ENCODE data around the gene DNM1L. TPM values are rescaled to one million over a fixed set of nuclear protein-coding genes. Genes with fewer than 3 reads are reported as not detected.

The DNM1L gene
- total and polyA plus RNA-seq, 10 of the 15 experiments (the other 5 are each of a cell fraction or from before 2014, with no cell fraction given): 23.1 to 201 (median 63.9) TPM

- TF ChIP-seq, protein P1, sequence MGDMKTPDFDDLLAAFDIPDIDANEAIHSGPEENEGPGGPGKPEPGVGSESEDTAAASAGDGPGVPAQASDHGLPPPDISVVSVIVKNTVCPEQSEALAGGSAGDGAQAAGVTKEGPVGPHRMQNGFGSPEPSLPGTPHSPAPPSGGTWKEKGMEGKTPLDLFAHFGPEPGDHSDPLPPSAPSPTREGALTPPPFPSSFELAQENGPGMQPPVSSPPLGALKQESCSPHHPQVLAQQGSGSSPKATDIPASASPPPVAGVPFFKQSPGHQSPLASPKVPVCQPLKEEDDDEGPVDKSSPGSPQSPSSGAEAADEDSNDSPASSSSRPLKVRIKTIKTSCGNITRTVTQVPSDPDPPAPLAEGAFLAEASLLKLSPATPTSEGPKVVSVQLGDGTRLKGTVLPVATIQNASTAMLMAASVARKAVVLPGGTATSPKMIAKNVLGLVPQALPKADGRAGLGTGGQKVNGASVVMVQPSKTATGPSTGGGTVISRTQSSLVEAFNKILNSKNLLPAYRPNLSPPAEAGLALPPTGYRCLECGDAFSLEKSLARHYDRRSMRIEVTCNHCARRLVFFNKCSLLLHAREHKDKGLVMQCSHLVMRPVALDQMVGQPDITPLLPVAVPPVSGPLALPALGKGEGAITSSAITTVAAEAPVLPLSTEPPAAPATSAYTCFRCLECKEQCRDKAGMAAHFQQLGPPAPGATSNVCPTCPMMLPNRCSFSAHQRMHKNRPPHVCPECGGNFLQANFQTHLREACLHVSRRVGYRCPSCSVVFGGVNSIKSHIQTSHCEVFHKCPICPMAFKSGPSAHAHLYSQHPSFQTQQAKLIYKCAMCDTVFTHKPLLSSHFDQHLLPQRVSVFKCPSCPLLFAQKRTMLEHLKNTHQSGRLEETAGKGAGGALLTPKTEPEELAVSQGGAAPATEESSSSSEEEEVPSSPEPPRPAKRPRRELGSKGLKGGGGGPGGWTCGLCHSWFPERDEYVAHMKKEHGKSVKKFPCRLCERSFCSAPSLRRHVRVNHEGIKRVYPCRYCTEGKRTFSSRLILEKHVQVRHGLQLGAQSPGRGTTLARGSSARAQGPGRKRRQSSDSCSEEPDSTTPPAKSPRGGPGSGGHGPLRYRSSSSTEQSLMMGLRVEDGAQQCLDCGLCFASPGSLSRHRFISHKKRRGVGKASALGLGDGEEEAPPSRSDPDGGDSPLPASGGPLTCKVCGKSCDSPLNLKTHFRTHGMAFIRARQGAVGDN (IDR thresholded peaks at IDR 0.05): no peak
- TF ChIP-seq WRNIP1 (IDR thresholded peaks at IDR 0.05; ENCODE audit: borderline replicate concordance, low read depth, low read length): no peak
These were observed 1.7 kb downstream of the DNM1L start (continued) for GRCh38 chr12:32680787-32681186.

DNA sequence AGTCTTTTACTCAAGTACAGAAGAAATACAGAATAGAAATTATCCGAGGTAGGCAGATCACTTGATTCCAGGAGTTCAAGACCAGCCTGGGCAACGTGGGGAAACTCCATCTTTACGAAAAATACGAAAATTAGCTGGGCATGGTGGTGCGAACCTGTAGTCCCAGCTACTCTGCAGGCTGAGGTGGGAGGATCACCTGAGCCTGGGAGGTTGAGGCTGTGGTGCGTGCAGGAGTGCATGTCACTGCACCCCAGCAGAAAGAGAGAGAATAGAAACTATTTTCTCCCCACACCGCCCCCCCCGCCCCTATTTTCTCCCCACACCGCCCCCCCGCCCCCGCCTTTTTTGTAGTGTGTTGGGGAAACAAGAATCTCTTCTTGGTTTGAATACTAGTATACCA lies 2.2 kb downstream of the DNM1L start:
- Histone ChIP-seq H3K27ac (ENCODE audit: control insufficient read depth, insufficient read depth) (peak overlapping the region; percentile 64), H3K4me3 (peak overlapping the region; percentile 100), H3K9me3 (replicated peaks; ENCODE audit: control insufficient read depth, insufficient read depth, low read length) (no peaks in the 10 kb centered on the region; the same call in 1 of the 3 replicates), H3K4me2 (ENCODE audit: control insufficient read depth, insufficient read depth) (peak overlapping the region; percentile 86), H3K27me3 (replicated peaks in 1 of 2; ENCODE audit: control insufficient read depth in 2 of 2, insufficient read depth in 2 of 2, low read length in 1 of 2) (no peaks in the 10 kb centered on the region), H3K36me3 (ENCODE audit: control insufficient read depth in 2 of 2, insufficient read depth in 2 of 2, low read length in 1 of 2) (peaks cover 0 to 10% of the 10 kb centered on the region in 2 experiments; a peak in 1 of 4 replicates), H3K9ac (ENCODE audit: control insufficient read depth, insufficient read depth, low read length) (peak overlapping the region; percentile 78), H3K4me1 (ENCODE audit: control insufficient read depth, insufficient read depth, low read length) (peaks cover 4% of the 10 kb centered on the region), H4K20me1 (ENCODE audit: control insufficient read depth, insufficient read depth) (no peaks in the 10 kb centered on the region), H3K79me2 (ENCODE audit: control insufficient read depth, insufficient read depth, low read length) (peaks cover 66% of the 10 kb centered on the region), H2AFZ (ENCODE audit: control insufficient read depth, low read depth, low read length) (peak overlapping the region; percentile 12; the same call in 1 of the 2 replicates)
- ChIA-PET CTCF (interaction anchor here (0.7 to 5.2 kb wide), 5 partner anchors 9 to 225 kb away, joined by 3 to 25 read pairs (median 4); partner anchors contain the start of gene YARS2), RAD21 (ENCODE audit: unreplicated experiment) (interaction anchor here (0.6 to 1.6 kb wide), 6 partner anchors 19 to 233 kb away, joined by 3 to 12 read pairs (median 4); partner anchors contain the start of gene YARS2), POLR2A (interaction anchor here (0.5 kb wide), 1 partner anchor 73 kb away, joined by 3 read pairs; no protein-coding TSS in a partner anchor), SMC1A (ENCODE audit: uncharacterized antibody, unreplicated experiment) (interaction anchor here (0.9 to 2.2 kb wide), 5 partner anchors 9 to 316 kb away, joined by 3 to 12 read pairs (median 6); partner anchors contain the start of gene YARS2)
- FAIRE-seq (no peak), ATAC-seq (no peak), DNase-seq (ENCODE audit: low read depth, low spot score) (no peak)
- BruUV-seq (replicated peaks): no TSS peak
- intact Hi-C loops (cut with micrococcal nuclease; ENCODE audit: unreplicated experiment) (no loop called here), in situ Hi-C loops (cut with MboI) (loop anchor here (5.0 kb wide), 1 partner anchor 1029 kb away; no protein-coding TSS in a partner anchor)
- WGBS (ENCODE audit: insufficient coverage, insufficient replicate concordance, low lambda C conversion rate, missing lambda C conversion rate): 3% methylated on average over 9 of the region's 11 CpGs
- peak in 1 of 2 experiments; percentile 52; a peak in 1 of 3 replicates for TF ChIP-seq EGR1 (IDR thresholded peaks at IDR 0.05; ENCODE audit: borderline replicate concordance in 1 of 2, low read depth in 2 of 2, low read length in 2 of 2)
- TF ChIP-seq SP1 (IDR thresholded peaks at IDR 0.05; ENCODE audit: low read depth, low read length): no peak
- TF ChIP-seq HDAC2 (IDR thresholded peaks at IDR 0.05): no peak
- peak in 1 of 2 experiments; percentile 45; a peak in 1 of 4 replicates for TF ChIP-seq BHLHE40 (IDR thresholded peaks at IDR 0.05; ENCODE audit: borderline replicate concordance in 1 of 2, low read depth in 2 of 2, low read length in 1 of 2)
- TF ChIP-seq ETV6 (conservative IDR thresholded peaks at IDR 0.05 in 1 of 2, IDR thresholded peaks at IDR 0.05 in 1 of 2; ENCODE audit: borderline replicate concordance in 1 of 2, low read depth in 1 of 2): no peak
- TF ChIP-seq ZNF384 (IDR thresholded peaks at IDR 0.05; ENCODE audit: borderline replicate concordance, low read depth, low read length): no peak
- TF ChIP-seq SMC3 (IDR thresholded peaks at IDR 0.05; ENCODE audit: borderline replicate concordance, low read length): no peak
- TF ChIP-seq LARP7 (IDR thresholded peaks at IDR 0.05): no peak
- no peak for TF ChIP-seq ZBTB40 (IDR thresholded peaks at IDR 0.05; ENCODE audit: borderline replicate concordance)

Data from GM12878 (cell line).